ENCODE data around the gene RCAN1. TPM values are rescaled to one million over a fixed set of nuclear protein-coding genes. Genes with fewer than 3 reads are reported as not detected.
A peak's percentile ranks its signal among the peaks of the same experiment; 100 is the strongest.

Gene RCAN1
- total RNA-seq, 1 experiment from 2014 or later: 13.5 TPM

DNA sequence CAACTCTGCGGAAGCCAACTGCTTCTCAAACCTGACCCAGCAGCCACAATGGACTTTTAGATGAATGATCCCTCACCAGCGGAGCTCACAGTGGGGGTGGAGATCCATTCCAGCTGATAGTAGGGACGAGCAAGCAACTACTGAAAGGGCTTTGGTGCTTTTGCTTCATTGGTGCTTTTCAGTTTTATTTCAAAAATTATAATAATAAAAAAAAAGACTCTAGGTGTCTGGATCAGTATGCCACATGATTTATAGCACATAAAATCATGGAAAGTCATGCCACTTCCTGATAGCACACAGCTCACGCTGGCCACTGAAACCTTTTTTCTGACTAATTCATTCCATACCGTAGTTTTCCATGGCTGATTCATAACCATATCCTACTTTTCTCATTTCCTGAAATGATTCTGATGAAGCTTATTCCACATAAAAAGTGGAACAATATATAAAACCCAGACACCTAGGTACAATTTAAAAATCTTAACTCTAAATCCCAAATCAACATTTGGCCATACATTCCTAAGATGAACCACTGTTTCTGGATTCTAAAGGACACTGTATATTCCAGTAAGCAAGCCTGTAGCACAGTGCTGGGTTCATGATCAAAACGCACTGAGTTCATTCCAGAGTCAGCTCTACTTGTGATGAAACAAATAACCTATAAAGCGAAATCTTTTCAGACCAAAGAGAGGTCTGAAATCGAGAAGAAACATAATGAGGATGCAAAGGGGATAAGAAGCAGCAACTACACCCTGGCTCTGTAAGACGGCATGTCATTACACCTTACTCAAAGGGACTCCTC, 61.6 kb downstream of the RCAN1 start:
- H3K27me3 ChIP-seq (ENCODE audit: control insufficient read depth, insufficient read depth, low read length): no peaks in the 10 kb centered on the region
- no peaks in the 10 kb centered on the region for H3K4me1 ChIP-seq (ENCODE audit: control insufficient read depth, insufficient read depth, low read length)
- ChIA-PET POLR2A (interaction anchor here (0.7 kb wide), 1 partner anchor 28 kb away, joined by 4 read pairs; no protein-coding TSS in a partner anchor), CTCF (interaction anchor here (0.5 kb wide), 1 partner anchor 118 kb away, joined by 3 read pairs; no protein-coding TSS in a partner anchor)
- no TSS peak for BruUV-seq (replicated peaks)
- H3K4me3 ChIP-seq (ENCODE audit: low read depth in 2 of 2, low read length in 2 of 2): no peak overlapping the region
- H3K9me3 ChIP-seq (ENCODE audit: control insufficient read depth, insufficient read depth, low read depth, low read length): no peaks in the 10 kb centered on the region
- DNase-seq (ENCODE audit: low read depth, low spot score) (peak; percentile 46), ATAC-seq (no peak)
- in situ Hi-C loops (cut with HindIII; ENCODE audit: low pct_unique_long_range_greater_than_20kb, low sequenced_read_pairs) (no loop called here), intact Hi-C loops (cut with micrococcal nuclease; ENCODE audit: unreplicated experiment) (no loop called here)
- no peak for TF ChIP-seq POLR2AphosphoS5 (IDR thresholded peaks at IDR 0.05; ENCODE audit: low read depth, low read length)
- TF ChIP-seq, protein P1, sequence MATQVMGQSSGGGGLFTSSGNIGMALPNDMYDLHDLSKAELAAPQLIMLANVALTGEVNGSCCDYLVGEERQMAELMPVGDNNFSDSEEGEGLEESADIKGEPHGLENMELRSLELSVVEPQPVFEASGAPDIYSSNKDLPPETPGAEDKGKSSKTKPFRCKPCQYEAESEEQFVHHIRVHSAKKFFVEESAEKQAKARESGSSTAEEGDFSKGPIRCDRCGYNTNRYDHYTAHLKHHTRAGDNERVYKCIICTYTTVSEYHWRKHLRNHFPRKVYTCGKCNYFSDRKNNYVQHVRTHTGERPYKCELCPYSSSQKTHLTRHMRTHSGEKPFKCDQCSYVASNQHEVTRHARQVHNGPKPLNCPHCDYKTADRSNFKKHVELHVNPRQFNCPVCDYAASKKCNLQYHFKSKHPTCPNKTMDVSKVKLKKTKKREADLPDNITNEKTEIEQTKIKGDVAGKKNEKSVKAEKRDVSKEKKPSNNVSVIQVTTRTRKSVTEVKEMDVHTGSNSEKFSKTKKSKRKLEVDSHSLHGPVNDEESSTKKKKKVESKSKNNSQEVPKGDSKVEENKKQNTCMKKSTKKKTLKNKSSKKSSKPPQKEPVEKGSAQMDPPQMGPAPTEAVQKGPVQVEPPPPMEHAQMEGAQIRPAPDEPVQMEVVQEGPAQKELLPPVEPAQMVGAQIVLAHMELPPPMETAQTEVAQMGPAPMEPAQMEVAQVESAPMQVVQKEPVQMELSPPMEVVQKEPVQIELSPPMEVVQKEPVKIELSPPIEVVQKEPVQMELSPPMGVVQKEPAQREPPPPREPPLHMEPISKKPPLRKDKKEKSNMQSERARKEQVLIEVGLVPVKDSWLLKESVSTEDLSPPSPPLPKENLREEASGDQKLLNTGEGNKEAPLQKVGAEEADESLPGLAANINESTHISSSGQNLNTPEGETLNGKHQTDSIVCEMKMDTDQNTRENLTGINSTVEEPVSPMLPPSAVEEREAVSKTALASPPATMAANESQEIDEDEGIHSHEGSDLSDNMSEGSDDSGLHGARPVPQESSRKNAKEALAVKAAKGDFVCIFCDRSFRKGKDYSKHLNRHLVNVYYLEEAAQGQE (IDR thresholded peaks at IDR 0.05; ENCODE audit: insufficient read depth in 1 of 2, low read depth in 2 of 2, low read length in 1 of 2): no peak
- H3K36me3 ChIP-seq (ENCODE audit: control insufficient read depth, insufficient read depth, low read length): no peaks in the 10 kb centered on the region
- no peak overlapping the region for H3K27ac ChIP-seq (ENCODE audit: low read length)

DNA sequence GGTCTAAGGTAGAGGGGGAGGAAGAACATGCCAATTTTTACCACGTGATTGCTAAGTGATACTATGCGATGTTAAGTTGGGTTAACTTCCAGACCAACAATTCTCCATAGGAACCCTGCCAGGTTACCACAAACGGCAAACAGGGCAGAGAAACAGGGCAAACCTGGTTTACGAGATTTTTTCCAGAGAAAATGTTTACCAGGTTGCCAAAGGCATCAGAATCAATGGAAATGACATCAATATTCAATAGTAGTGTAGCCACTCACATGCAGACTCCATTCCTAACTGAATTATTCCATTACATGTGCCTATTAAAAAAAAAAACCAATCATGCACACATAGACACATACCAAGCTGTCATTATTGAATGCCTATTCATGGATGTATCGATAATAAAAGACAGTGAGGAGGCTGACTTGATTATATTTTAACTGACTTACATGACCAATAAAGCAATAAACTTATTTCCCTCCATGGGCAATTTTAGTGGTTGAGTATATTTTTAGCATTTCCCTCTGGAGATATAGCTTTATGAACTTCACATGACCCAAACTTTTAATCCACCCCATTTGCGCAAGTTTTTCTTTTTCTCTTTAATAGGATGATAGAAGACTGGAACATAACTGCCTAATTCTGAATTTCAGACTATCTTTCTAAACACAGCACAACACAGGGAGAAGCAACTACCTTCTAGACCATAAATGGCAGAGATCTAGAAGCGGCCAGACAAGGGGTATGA, 62.4 kb downstream of the RCAN1 start:
- intact Hi-C loops (cut with micrococcal nuclease; ENCODE audit: unreplicated experiment): no loop called here
- BruUV-seq (replicated peaks): no TSS peak
- Histone ChIP-seq H3K36me3 (ENCODE audit: control insufficient read depth, insufficient read depth, low read length) (no peaks in the 10 kb centered on the region), H3K27ac (ENCODE audit: low read length) (no peak overlapping the region), H3K4me1 (ENCODE audit: control insufficient read depth, insufficient read depth, low read length) (no peaks in the 10 kb centered on the region), H3K9me3 (ENCODE audit: control insufficient read depth, insufficient read depth, low read depth, low read length) (no peaks in the 10 kb centered on the region), H3K27me3 (ENCODE audit: control insufficient read depth, insufficient read depth, low read length) (no peaks in the 10 kb centered on the region), H3K4me3 (ENCODE audit: low read depth in 2 of 2, low read length in 2 of 2) (no peak overlapping the region)
- in situ Hi-C loops (cut with HindIII; ENCODE audit: low pct_unique_long_range_greater_than_20kb, low sequenced_read_pairs): no loop called here
- TF ChIP-seq SIN3A (IDR thresholded peaks at IDR 0.05; ENCODE audit: borderline replicate concordance, insufficient read depth, low read depth, low read length) (no peak), POLR2AphosphoS5 (IDR thresholded peaks at IDR 0.05; ENCODE audit: low read depth, low read length) (no peak), TCF7L2 (IDR thresholded peaks at IDR 0.05; ENCODE audit: low read depth, low read length) (no peak)
- TF ChIP-seq, protein P1 (IDR thresholded peaks at IDR 0.05; ENCODE audit: insufficient read depth in 1 of 2, low read depth in 2 of 2, low read length in 1 of 2): no peak
- TF ChIP-seq, protein P2, sequence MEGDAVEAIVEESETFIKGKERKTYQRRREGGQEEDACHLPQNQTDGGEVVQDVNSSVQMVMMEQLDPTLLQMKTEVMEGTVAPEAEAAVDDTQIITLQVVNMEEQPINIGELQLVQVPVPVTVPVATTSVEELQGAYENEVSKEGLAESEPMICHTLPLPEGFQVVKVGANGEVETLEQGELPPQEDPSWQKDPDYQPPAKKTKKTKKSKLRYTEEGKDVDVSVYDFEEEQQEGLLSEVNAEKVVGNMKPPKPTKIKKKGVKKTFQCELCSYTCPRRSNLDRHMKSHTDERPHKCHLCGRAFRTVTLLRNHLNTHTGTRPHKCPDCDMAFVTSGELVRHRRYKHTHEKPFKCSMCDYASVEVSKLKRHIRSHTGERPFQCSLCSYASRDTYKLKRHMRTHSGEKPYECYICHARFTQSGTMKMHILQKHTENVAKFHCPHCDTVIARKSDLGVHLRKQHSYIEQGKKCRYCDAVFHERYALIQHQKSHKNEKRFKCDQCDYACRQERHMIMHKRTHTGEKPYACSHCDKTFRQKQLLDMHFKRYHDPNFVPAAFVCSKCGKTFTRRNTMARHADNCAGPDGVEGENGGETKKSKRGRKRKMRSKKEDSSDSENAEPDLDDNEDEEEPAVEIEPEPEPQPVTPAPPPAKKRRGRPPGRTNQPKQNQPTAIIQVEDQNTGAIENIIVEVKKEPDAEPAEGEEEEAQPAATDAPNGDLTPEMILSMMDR (IDR thresholded peaks at IDR 0.05): no peak
- DNase-seq (ENCODE audit: low read depth, low spot score) (no peak), ATAC-seq (no peak)
- CTCF ChIA-PET: no interaction called here
- POLR2A ChIA-PET: interaction anchor here (0.7 kb wide), 1 partner anchor 28 kb away, joined by 4 read pairs; no protein-coding TSS in a partner anchor
